Transverse colon (tissue), 3 donors: ENCODE data around the gene LTBP2.

Experiments
- CTCF ChIP-seq, 5 experiments: fragments of 200-600 bp in 3 of 5; fragments of 450-650 bp in 2 of 5; sonication (generic) in 3 of 5; IDR thresholded peaks; 1 replicate in 2 of 5; 2 replicates in 3 of 5; pipeline ENCODE4 v1.5.1; 2016 to 2017; ENCODE audit warnings: antibody characterized with exemption in 5 of 5, inconsistent platforms in 3 of 5, mild to moderate bottlenecking in 2 of 5, moderate library complexity in 1 of 5
- POLR2A ChIP-seq: fragments of 450-650 bp; IDR thresholded peaks from one replicate; pipeline ENCODE4 v1.6.1; 2016; ENCODE audit warnings: antibody characterized with exemption, mild to moderate bottlenecking, moderate library complexity

- no peak for TF ChIP-seq CTCF (IDR thresholded peaks at IDR 0.05)
- TF ChIP-seq POLR2A, result no peak
Observed at GRCh38 chr14:74571901-74572725, 39.9 kb downstream of the LTBP2 start.
